A549 treated with AZD9567 at 1 μM for 4 hours (cell line): ENCODE results near the gene COPB1. TPM values are rescaled to one million over a fixed set of nuclear protein-coding genes. Genes with fewer than 3 reads are reported as not detected.

Source experiments
- total RNA-seq: library from RNA; stranded (reverse); fragments of 200-300 nt; extraction: Qiagen RNA extraction; gene quantifications from 5 replicates; pipeline ENCODE4 v1.2.3, GENCODE V29; 2022; ENCODE audit not compliant: insufficient read depth

The COPB1 gene
- total RNA-seq = 101 to 139 TPM (median 113 TPM) in 5 replicates

GRCh38 chr11:14499560-14500180 lies at the start of gene COPB1:
Gene COPB1 (minus strand): TSS chr11:14499811. CDS start chr11:14498928, 883 bp downstream.

GRCh38 chr11:14519917-14520746 lies 20.5 kb upstream of the COPB1 start, which contains the start of gene PSMA1:
Gene PSMA1 (minus strand): TSS chr11:14520386. CDS start chr11:14520299, 87 bp downstream.

Other genes with a start within 250 kb of the COPB1 start
- gene RRAS2, start 140.6 kb downstream of the COPB1 start, total RNA-seq = 52.3 to 61.9 TPM (median 58.6 TPM) in 5 replicates
- 175 to 196 TPM (median 183 TPM) in 5 replicates for gene PSMA1, start 20.6 kb upstream of the COPB1 start, total RNA-seq
- gene PDE3B, start 144.0 kb upstream of the COPB1 start, total RNA-seq = 1.7 to 3.4 TPM (median 2.3 TPM) in 5 replicates